ENCODE measurements around the gene RAD51B. TPM values are rescaled to one million over a fixed set of nuclear protein-coding genes. Genes with fewer than 3 reads are reported as not detected.

RAD51B gene
- total and polyA plus RNA-seq, 8 donors: 1.8 to 30.7 (median 15.3) TPM

- intact Hi-C loops (cut with DNase I; ENCODE audit: low total_unique reads): no loop called here
- Histone ChIP-seq H3K4me1 (peaks cover 20 to 92% (median 67%) of the 10 kb centered on the region in 4 donors), H3K4me3 (no peak overlapping the region), H3K36me3 (no peaks in the 10 kb centered on the region), H3K27ac (peak overlapping the region in 4 of 5 donors; percentile 28 to 77 (median 62)), H3K27me3 (no peaks in the 10 kb centered on the region), H3K9me3 (no peaks in the 10 kb centered on the region)
- DNase-seq: no peak
- 51 to 63% (median 54%) methylated on average over 5 of the region's 5 CpGs for WGBS, 5 donors
- no peak for TF ChIP-seq CTCF (IDR thresholded peaks at IDR 0.05)
- no peak for TF ChIP-seq POLR2A (IDR thresholded peaks at IDR 0.05)
- TF ChIP-seq POLR2AphosphoS5 (IDR thresholded peaks at IDR 0.05): peak in 1 of 3 donors; percentile 27
- no peak for TF ChIP-seq EP300 (IDR thresholded peaks at IDR 0.05)
Measured at GRCh38 chr14:68167383-68168087, 348.0 kb downstream of the RAD51B start.

- no peaks in the 10 kb centered on the region for H3K9me3 ChIP-seq
- 43 to 71% (median 59%) methylated on average over 1 of the region's 1 CpG for WGBS, 5 donors
- no peak overlapping the region for H3K4me3 ChIP-seq
- intact Hi-C loops (cut with DNase I; ENCODE audit: low total_unique reads): no loop called here
- TF ChIP-seq POLR2A (IDR thresholded peaks at IDR 0.05) (no peak), POLR2AphosphoS5 (IDR thresholded peaks at IDR 0.05) (peak in 1 of 3 donors; percentile 22)
- H3K4me1 ChIP-seq: peaks cover 26 to 94% (median 71%) of the 10 kb centered on the region in 4 donors
- no peaks in the 10 kb centered on the region for H3K36me3 ChIP-seq
- H3K27ac ChIP-seq: peak overlapping the region in 4 of 5 donors; percentile 28 to 77 (median 56)
- no peak for DNase-seq
- no peaks in the 10 kb centered on the region for H3K27me3 ChIP-seq
Measured at GRCh38 chr14:68168460-68169109, 349.0 kb downstream of the RAD51B start.

GRCh38 chr14:68172216-68172615 lies 352.6 kb downstream of the RAD51B start:
- 19 to 34% (median 28%) methylated on average over 3 of the region's 3 CpGs for WGBS, 5 donors
- no peaks in the 10 kb centered on the region for H3K36me3 ChIP-seq
- peaks cover 39 to 82% (median 62%) of the 10 kb centered on the region in 4 donors for H3K4me1 ChIP-seq
- intact Hi-C loops (cut with DNase I; ENCODE audit: low total_unique reads): no loop called here
- DNase-seq: no peak
- H3K9me3 ChIP-seq: no peaks in the 10 kb centered on the region
- H3K4me3 ChIP-seq: no peak overlapping the region
- no peaks in the 10 kb centered on the region for H3K27me3 ChIP-seq
- TF ChIP-seq EP300 (IDR thresholded peaks at IDR 0.05): no peak
- peak in 1 of 3 donors; percentile 40 for TF ChIP-seq POLR2AphosphoS5 (IDR thresholded peaks at IDR 0.05)
- H3K27ac ChIP-seq: peak overlapping the region in 4 of 5 donors; percentile 64 to 79 (median 72)

GRCh38 chr14:68172627-68173026 lies 353.0 kb downstream of the RAD51B start:
- H3K27ac ChIP-seq: peak overlapping the region in 4 of 5 donors; percentile 64 to 79 (median 72)
- no peaks in the 10 kb centered on the region for H3K36me3 ChIP-seq
- peak in 1 of 2 donors; percentile 81 for DNase-seq
- WGBS, 5 donors: 20 to 45% (median 27%) methylated on average over 1 of the region's 1 CpG
- H3K4me3 ChIP-seq: no peak overlapping the region
- peaks cover 39 to 83% (median 61%) of the 10 kb centered on the region in 4 donors for H3K4me1 ChIP-seq
- intact Hi-C loops (cut with DNase I; ENCODE audit: low total_unique reads): no loop called here
- TF ChIP-seq CTCF (IDR thresholded peaks at IDR 0.05) (no peak), POLR2AphosphoS5 (IDR thresholded peaks at IDR 0.05) (peak in 2 of 3 donors; percentile 31 to 55)
- H3K27me3 ChIP-seq: no peaks in the 10 kb centered on the region
- no peaks in the 10 kb centered on the region for H3K9me3 ChIP-seq

GRCh38 chr14:68173227-68173972 lies 353.8 kb downstream of the RAD51B start:
- H3K36me3 ChIP-seq: no peaks in the 10 kb centered on the region
- peaks cover 39 to 83% (median 61%) of the 10 kb centered on the region in 4 donors for H3K4me1 ChIP-seq
- TF ChIP-seq EP300 (IDR thresholded peaks at IDR 0.05) (no peak), CTCF (IDR thresholded peaks at IDR 0.05) (no peak), POLR2A (IDR thresholded peaks at IDR 0.05) (no peak), POLR2AphosphoS5 (IDR thresholded peaks at IDR 0.05) (no peak)
- no peak overlapping the region for H3K4me3 ChIP-seq
- no peaks in the 10 kb centered on the region for H3K27me3 ChIP-seq
- 40 to 57% (median 44%) methylated on average over 1 of the region's 1 CpG for WGBS, 5 donors
- intact Hi-C loops (cut with DNase I; ENCODE audit: low total_unique reads): no loop called here
- H3K9me3 ChIP-seq: no peaks in the 10 kb centered on the region
- peak overlapping the region; percentile 64 to 79 (median 70) for H3K27ac ChIP-seq
- DNase-seq: no peak
